ENCODE results near the gene TMEM44.

- TF ChIP-seq CTCF (IDR thresholded peaks at IDR 0.05; ENCODE audit: low read depth, low read length) = peak; percentile 64
- TF ChIP-seq EZH2phosphoT487 (IDR thresholded peaks at IDR 0.05; ENCODE audit: low read depth) = no peak
Measured at GRCh38 chr3:194633349-194634004, at the start of gene TMEM44.
